Cardiac fibroblast (primary cell): ENCODE data around the gene IDE.
"Not testable (repeated sequence)": the region's sequence is repeated elsewhere in the genome, so short reads cannot be mapped to it uniquely, and the experiment has no call there.

Experiments used
- DNase-seq, 2 donors: peaks; one replicate each; pipeline versions ENCODE4 v3.0.0 to v3.0.0-alpha.2; 2010; ENCODE audit warnings: low read depth in 2 of 2
- H3K4me3 ChIP-seq, 2 donors: replicated peaks in 1 of 2; 1 replicate in 1 of 2; 2 replicates in 1 of 2; pipeline ENCODE4 v1.5.1; 2011; ENCODE audit warnings: low read depth in 2 of 2, low read length in 2 of 2, mild to moderate bottlenecking in 2 of 2, moderate library complexity in 1 of 2
- CTCF ChIP-seq: IDR thresholded peaks from one replicate; pipeline ENCODE4 v1.5.1; 2011; ENCODE audit warnings: low read depth, mild to moderate bottlenecking, low read length, inconsistent platforms

The IDE gene

GRCh38 chr10:92593619-92594588 is 20.0 kb upstream of the IDE start:
- peak overlapping the region; percentile 79 to 85 for H3K4me3 ChIP-seq
- peak in 1 of 2 donors; percentile 27 for DNase-seq
- no peak for TF ChIP-seq CTCF

DNA sequence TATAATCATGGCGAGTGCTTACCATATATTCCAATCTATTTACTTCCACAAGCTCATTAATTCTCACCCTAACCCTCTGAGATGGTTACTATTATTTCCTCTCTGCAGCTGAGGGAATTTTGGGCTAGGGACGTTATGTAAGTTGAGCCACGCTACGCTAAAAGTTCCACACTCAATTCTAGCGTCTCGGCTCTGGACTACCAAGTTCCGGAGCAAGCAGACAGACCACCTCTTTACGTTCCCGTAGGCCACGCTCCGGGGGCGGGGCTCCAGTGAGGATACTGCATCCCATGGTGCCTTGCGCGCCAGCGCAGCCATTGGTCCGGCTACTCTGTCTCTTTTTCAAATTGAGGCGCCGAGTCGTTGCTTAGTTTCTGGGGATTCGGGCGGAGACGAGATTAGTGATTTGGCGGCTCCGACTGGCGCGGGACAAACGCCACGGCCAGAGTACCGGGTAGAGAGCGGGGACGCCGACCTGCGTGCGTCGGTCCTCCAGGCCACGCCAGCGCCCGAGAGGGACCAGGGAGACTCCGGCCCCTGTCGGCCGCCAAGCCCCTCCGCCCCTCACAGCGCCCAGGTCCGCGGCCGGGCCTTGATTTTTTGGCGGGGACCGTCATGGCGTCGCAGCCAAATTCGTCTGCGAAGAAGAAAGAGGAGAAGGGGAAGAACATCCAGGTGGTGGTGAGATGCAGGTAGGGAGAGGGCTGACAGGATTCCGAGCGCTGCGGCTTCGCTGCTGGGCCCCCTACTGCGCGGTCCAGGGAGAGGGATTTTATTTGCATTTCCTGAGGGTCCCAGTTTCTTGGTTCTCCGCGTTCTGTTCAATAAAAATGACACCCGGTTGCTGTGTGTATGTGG is 19.1 kb upstream of the IDE start, which contains the start of gene KIF11:
TSS of gene KIF11 (plus strand) at position 370 of the 858 bp plus-strand sequence. CDS start at position 616, 246 bp downstream.
- DNase-seq: peak; percentile 97
- peak within 1 kb of the TSS; percentile 79 to 85 for H3K4me3 ChIP-seq
- TF ChIP-seq CTCF: no peak

DNA sequence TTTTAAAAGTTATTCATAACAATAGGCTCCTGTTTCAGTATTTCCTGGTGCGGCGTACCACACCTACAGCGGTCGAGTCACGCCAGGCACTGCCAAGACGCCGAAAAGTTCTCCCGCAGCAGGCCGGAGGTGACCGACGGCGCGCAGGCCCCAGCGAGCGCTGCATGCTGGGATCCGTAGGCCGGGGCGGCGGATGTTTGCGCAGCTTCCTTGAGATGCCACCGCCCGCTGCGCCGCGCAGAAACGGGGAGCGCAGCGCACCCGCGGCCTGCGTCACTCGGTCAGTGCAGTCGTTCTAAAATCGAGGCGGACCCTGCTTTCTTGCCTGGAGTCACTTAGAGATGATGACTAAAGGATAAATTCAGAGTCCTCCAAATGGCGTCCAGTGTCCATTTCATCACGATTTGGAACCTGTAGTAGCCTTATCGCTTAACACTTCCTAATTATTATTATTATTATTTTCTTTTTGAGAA is 17.7 kb upstream of the IDE start:
- DNase-seq: peak; percentile 94 to 96
- TF ChIP-seq CTCF: no peak

GRCh38 chr10:92590623-92591549 is 17.0 kb upstream of the IDE start:
- TF ChIP-seq CTCF: peak; percentile 53
- DNase-seq: peak; percentile 64 to 73
- peak overlapping the region; percentile 79 to 85 for H3K4me3 ChIP-seq

More for the DNA sequence above, 17.7 kb upstream of the IDE start:
- H3K4me3 ChIP-seq: peak overlapping the region; percentile 79 to 85

DNA sequence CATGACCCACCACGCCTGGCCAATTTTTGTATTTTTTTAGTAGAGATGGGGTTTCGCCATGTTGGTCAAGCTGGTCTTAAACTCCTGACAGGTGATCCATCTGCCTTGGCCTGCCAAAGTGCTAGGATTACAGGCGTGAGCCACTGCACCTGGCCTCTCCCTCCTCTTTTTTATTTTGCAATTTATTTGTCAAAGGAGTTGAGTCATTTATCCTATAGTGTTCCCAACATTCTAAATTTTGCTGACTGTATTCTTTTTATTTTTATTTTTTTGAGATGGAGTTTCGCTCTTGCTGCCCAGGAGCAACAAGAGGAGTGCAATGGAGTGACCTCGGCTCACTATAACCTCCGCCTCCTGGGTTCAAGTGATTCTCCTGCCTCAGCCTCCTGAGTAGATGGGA is 8.5 kb upstream of the IDE start:
- H3K4me3 ChIP-seq, DNase-seq: not testable (repeated sequence)

- DNase-seq: peak in 1 of 2 donors; percentile 67
- H3K4me3 ChIP-seq: no peak overlapping the region
- no peak for TF ChIP-seq CTCF
These were observed 2.1 kb upstream of the IDE start for GRCh38 chr10:92575961-92576360.
